ENCODE measurements around the gene ST6GALNAC2.

The ST6GALNAC2 gene

GRCh38 chr17:76523084-76524037 lies 62.3 kb downstream of the ST6GALNAC2 start (continued):
- TF ChIP-seq ZNF398 (tag by site-specific recombination; IDR thresholded peaks at IDR 0.05) (no peak), BCL6B (tag by site-specific recombination; IDR thresholded peaks at IDR 0.05) (no peak), REPIN1 (tag by site-specific recombination; IDR thresholded peaks at IDR 0.05; ENCODE audit: low read depth) (no peak), TRIM28 (IDR thresholded peaks at IDR 0.05; ENCODE audit: borderline replicate concordance, low read length) (no peak), ZNF658 (tag by site-specific recombination; IDR thresholded peaks at IDR 0.05) (no peak), ZNF621 (tag by site-specific recombination; IDR thresholded peaks at IDR 0.05) (no peak), OSR2 (tag by site-specific recombination; IDR thresholded peaks at IDR 0.05) (peak; percentile 96), ZSCAN18 (tag by site-specific recombination; IDR thresholded peaks at IDR 0.05) (no peak), ZNF121 (tag by site-specific recombination; IDR thresholded peaks at IDR 0.05) (no peak), ATF2 (tag by site-specific recombination; IDR thresholded peaks at IDR 0.05; ENCODE audit: low read depth) (no peak), INSM2 (tag by site-specific recombination; IDR thresholded peaks at IDR 0.05) (no peak), ZNF174 (tag by site-specific recombination; IDR thresholded peaks at IDR 0.05) (no peak), ZBTB1 (tag by site-specific recombination; IDR thresholded peaks at IDR 0.05) (no peak)
- TF ChIP-seq, protein P1, sequence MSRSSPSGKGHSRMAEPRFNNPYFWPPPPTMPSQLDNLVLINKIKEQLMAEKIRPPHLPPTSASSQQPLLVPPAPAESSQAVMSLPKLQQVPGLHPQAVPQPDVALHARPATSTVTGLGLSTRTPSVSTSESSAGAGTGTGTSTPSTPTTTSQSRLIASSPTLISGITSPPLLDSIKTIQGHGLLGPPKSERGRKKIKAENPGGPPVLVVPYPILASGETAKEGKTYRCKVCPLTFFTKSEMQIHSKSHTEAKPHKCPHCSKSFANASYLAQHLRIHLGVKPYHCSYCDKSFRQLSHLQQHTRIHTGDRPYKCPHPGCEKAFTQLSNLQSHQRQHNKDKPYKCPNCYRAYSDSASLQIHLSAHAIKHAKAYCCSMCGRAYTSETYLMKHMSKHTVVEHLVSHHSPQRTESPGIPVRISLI (tag by site-specific recombination; IDR thresholded peaks at IDR 0.05), result no peak
- TF ChIP-seq, protein P2, sequence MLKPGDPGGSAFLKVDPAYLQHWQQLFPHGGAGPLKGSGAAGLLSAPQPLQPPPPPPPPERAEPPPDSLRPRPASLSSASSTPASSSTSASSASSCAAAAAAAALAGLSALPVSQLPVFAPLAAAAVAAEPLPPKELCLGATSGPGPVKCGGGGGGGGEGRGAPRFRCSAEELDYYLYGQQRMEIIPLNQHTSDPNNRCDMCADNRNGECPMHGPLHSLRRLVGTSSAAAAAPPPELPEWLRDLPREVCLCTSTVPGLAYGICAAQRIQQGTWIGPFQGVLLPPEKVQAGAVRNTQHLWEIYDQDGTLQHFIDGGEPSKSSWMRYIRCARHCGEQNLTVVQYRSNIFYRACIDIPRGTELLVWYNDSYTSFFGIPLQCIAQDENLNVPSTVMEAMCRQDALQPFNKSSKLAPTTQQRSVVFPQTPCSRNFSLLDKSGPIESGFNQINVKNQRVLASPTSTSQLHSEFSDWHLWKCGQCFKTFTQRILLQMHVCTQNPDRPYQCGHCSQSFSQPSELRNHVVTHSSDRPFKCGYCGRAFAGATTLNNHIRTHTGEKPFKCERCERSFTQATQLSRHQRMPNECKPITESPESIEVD (tag by site-specific recombination; IDR thresholded peaks at IDR 0.05), result no peak
- TF ChIP-seq, protein P3, sequence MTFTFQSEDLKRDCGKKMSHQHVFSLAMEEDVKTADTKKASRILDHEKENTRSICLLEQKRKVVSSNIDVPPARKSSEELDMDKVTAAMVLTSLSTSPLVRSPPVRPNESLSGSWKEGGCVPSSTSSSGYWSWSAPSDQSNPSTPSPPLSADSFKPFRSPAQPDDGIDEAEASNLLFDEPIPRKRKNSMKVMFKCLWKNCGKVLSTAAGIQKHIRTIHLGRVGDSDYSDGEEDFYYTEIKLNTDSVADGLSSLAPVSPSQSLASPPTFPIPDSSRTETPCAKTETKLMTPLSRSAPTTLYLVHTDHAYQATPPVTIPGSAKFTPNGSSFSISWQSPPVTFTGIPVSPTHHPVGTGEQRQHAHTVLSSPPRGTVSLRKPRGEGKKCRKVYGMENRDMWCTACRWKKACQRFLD (tag by site-specific recombination; IDR thresholded peaks at IDR 0.05), result no peak
- TF ChIP-seq, protein P4, sequence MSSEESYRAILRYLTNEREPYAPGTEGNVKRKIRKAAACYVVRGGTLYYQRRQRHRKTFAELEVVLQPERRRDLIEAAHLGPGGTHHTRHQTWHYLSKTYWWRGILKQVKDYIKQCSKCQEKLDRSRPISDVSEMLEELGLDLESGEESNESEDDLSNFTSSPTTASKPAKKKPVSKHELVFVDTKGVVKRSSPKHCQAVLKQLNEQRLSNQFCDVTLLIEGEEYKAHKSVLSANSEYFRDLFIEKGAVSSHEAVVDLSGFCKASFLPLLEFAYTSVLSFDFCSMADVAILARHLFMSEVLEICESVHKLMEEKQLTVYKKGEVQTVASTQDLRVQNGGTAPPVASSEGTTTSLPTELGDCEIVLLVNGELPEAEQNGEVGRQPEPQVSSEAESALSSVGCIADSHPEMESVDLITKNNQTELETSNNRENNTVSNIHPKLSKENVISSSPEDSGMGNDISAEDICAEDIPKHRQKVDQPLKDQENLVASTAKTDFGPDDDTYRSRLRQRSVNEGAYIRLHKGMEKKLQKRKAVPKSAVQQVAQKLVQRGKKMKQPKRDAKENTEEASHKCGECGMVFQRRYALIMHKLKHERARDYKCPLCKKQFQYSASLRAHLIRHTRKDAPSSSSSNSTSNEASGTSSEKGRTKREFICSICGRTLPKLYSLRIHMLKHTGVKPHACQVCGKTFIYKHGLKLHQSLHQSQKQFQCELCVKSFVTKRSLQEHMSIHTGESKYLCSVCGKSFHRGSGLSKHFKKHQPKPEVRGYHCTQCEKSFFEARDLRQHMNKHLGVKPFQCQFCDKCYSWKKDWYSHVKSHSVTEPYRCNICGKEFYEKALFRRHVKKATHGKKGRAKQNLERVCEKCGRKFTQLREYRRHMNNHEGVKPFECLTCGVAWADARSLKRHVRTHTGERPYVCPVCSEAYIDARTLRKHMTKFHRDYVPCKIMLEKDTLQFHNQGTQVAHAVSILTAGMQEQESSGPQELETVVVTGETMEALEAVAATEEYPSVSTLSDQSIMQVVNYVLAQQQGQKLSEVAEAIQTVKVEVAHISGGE (tag by site-specific recombination; conservative IDR thresholded peaks at IDR 0.05; ENCODE audit: low read depth), result no peak
- TF ChIP-seq, protein P5, sequence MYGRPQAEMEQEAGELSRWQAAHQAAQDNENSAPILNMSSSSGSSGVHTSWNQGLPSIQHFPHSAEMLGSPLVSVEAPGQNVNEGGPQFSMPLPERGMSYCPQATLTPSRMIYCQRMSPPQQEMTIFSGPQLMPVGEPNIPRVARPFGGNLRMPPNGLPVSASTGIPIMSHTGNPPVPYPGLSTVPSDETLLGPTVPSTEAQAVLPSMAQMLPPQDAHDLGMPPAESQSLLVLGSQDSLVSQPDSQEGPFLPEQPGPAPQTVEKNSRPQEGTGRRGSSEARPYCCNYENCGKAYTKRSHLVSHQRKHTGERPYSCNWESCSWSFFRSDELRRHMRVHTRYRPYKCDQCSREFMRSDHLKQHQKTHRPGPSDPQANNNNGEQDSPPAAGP (tag by site-specific recombination; IDR thresholded peaks at IDR 0.05), result peak; percentile 75; the same call in 1 of the 2 replicates
- TF ChIP-seq, protein P6, sequence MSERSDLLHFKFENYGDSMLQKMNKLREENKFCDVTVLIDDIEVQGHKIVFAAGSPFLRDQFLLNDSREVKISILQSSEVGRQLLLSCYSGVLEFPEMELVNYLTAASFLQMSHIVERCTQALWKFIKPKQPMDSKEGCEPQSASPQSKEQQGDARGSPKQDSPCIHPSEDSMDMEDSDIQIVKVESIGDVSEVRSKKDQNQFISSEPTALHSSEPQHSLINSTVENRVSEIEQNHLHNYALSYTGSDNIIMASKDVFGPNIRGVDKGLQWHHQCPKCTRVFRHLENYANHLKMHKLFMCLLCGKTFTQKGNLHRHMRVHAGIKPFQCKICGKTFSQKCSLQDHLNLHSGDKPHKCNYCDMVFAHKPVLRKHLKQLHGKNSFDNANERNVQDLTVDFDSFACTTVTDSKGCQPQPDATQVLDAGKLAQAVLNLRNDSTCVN (tag by site-specific recombination; optimal IDR thresholded peaks at IDR 0.05), result peak; percentile 57
